DMS114 treated with DMSO at 0.1 percent for 48 hours (cell line): ENCODE measurements around the gene DUSP8.
"Not testable (repeated sequence)": the region's sequence is repeated elsewhere in the genome, so short reads cannot be mapped to it uniquely, and the experiment has no call there.

ENCODE experiments used
- DNase-seq: peaks from one replicate; lab custom pipeline; 2025; ENCODE audit not compliant: unreplicated experiment; lab: John Stamatoyannopoulos, UW

Gene DUSP8

DNA sequence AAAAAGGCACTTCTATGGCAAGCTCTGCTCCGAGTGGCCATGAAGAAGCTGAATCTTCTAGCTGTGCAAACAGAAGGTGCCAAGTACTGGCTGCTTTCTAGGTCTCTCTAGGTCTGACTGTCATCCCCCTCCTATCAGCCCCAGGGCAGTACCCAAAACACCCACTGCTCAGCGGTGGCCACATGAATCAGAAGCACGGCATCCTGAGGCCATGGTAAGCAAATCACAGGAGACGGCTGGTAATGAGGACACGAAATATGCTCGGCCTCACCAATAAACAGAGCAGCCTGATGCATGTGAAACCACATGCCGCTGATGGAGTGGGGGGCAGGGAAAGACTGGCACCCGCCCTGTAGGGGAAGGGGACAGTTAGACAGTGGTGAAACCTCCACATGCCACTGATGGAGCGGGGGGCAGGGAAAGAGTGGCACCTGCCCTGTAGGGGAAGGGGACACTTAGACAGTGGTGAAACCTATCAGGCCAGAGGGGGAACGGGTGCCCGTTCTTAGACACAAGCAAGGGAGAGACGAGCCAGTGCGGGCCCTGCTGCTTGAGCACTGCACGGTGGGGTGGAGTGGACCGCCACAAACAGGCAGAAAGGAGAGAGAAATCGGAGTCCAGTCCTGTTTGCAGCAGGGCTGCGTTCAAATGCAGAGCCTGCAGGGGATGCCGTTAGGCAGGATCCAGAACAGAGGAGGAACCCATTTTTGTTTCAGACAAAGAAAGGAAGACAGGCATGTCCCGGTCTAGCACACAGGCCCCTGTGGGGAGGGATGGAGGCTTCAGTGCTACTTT lies 55.6 kb downstream of the DUSP8 start:
- DNase-seq = no peak

DNA sequence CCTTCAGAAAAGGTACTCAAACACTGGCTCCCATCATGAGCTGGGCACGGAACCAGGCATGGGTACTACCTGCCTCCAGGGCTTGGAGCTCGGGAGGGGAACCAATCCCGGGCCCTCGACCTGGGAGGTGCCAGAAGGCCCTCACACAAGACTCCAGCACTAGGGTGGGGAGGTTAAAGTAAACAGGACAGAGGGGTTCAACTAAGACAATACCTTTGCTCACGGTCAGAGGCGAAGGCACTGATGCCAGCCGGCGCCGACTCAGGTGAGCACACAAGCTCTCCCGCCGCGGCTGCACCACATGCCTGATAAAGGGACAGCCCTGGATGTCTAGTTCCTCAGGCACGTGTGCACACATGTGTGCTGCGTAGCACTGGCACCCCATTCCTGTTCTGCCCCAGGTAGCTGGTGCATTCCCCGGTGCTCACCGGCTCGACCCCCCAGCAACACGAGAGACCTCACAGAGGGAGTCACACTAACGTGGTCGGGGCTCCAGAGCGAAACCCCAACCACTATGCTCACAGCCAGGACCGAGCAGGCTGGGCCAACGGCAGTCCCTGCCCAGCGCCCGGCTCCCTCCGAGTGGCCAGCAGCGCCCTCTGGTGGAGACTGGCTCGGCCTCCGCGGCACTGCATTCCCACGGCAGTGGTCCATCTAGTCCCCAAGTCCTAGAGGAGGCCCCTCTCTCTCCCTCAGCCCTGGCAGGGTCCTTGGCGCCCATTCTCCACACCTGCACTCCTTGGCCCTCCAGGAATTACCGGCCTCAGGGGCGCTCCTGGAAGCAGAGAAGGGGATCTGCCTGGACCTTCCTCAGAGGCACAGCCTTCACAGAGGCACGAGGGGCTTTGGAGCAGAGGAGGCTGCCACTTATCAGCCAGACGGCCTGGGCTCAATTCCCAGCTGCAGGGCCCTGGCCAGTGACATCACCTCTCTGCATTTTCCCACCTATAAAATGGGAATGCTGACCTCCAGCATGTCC lies 56.7 kb downstream of the DUSP8 start:
- peak; percentile 2 for DNase-seq

DNA sequence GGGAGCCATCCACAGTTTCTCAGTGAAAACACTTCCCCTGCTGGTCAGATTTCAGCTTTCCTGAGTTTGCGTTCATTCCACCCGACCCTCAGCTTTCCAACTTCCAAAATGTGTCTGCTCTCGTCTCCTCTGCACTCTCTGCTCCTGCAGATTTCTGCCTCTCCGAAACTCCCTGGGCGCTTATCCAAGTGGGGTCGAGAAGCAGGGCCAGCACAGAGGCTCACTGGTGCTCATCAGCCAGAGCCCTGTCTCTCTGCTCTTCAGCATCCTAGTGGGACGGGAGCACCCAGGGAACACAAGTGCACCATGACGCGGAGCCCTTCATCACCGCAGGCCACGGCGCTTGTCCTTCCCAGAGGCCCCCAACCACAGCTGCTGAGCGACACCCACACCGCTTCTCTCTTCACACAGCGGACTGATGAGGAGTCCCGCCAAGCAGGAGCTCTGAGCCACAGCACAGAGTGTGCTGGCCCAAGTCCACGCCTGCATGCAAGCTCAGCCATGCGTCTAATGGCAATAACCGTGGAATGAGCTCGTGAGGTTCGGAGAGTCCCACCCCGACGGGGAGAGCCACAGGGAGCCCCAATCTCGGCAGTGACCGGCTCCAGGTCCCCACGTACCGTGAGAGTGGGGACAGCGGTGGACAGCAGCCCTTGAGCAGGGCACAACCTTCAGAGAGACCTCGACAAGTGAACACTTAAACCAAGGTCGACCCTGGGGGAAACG lies 57.6 kb downstream of the DUSP8 start:
- no peak for DNase-seq

DNA sequence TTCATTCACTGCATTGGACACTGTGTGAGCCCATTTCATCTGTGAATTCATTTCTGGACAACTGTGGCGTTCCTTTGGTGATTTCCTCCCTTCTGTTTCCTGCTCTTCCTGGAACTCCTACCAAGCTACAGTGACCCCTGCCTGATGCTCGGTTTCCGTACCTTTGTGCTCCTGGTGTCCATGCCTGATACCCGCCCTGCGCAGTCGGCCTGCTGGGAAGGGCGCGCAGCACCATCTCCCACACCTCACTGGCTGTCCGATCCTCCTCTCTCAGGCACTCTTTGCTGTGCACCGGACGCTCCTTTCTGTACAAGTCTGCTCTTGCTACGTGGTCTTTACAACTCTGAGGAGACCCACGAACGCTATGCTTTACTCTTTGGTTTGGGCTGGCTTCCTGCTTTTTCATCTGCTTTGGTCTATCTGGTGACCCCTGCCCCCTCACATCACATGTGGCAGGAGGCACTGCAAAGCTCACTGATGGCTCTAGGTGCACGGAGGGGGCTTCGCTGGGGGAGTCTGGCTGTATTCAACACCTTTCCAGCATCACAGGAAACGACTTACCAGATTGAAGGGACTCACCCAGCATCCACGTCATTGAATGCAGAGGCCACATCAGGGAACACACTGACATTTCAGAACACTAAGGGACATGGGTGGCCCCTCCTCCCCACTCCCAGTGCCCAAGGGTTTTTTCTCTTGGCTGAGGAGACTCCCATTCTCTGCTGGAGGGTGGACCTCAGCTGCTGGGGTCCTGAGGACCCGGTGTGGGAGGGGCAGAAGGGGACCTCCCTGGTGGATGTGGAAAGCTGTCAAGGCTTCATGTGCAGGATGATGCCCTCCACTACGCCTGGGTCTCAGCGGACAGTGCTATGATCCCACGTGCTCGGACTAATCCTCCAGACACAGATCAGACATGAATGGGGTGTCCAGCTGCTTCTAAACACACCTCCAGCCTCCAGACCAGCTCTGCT lies 58.5 kb downstream of the DUSP8 start:
- DNase-seq = no peak

DNA sequence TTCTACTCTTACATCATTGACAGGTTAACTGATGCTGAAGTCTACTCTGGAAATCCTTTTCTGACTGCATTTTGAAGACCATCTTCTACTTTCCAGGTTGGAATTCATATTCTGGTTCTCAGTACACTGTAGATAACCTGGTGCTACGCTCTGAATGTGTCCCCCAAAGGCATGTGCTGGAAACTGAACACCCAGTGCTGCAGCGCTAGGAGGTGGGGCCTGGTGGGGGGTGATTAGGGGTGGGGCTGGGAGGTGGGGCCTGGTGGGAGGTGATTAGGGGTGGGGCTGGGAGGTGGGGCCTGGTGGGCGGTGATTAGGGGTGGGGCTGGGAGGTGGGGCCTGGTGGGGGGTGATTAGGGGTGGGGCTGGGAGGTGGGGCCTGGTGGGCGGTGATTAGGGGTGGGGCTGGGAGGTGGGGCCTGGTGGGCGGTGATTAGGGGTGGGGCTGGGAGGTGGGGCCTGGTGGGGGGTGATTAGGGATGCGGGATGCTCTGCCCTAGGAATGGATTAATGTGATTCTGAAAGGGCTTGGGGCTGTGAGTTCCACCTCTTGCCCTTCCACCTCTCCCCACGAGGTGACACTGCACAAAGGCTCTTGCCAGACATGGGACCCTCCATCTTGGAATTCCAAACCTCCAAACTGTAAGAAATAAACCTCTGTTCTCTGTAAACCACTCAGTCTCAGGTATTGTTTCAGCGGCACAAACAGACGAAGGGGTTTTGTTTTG lies 59.4 kb downstream of the DUSP8 start:
- DNase-seq = not testable (repeated sequence)

DNA sequence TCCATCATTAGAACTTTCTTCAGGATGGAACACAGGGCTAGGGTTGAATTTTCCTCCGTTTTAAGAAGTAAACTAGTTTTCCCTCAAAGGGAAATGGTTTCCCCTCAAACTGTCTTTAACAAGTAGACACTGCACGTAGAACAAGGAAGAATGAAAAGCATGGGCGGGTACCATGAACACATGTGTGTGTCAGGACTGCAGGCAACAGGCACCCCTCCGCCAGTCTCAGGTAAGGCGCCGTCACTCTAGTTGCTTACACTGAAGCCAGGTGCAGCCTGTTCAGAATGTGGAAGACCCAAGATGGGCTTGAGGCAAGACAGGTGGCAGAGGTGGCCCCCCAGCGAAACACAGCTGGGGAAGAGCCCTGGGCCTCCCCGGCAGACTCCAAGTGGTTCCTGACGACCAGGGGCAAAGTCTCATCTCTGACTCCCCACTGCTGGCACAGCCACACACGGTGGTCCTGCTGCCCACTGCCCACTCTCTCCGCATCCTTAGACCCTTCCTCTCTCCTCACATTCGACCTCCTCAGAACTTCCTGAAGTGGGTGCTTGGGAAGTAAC lies 60.1 kb downstream of the DUSP8 start:
- DNase-seq = no peak

DNA sequence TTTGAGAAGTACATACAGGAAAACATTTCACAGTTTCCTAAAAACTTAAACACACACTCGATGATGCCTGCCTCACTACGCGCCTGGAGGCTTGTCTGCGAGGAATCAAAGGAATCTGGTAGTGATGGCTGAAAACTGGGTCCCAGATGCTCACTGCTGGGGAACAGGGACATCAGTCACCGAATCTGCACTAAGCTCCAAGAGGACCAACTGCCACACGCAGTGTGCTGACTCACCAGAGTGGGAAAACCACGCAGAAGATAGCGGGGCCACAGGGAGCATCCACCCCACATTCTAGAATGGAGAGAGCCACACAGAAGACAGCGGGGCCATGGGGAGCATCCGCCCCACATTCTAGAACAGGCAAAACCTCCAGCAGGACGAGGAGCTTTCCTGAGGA lies 61.1 kb downstream of the DUSP8 start:
- DNase-seq = no peak

DNA sequence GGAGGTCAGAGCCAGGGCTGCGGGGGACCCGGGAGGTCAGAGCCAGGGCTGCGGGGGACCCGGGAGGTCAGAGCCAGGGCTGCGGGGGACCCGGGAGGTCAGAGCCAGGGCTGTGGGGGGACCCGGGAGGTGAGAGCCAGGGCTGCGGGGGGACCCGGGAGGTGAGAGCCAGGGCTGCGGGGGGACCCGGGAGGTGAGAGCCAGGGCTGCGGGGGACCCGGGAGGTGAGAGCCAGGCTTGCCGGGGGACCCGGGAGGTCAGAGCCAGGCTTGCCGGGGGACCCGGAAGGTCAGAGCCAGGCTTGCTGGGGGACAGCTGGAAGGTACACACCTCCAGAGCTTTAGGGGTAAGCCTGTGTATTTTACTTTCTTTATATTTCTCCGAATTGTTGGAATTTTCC lies 61.7 kb downstream of the DUSP8 start:
- DNase-seq = not testable (repeated sequence)

DNA sequence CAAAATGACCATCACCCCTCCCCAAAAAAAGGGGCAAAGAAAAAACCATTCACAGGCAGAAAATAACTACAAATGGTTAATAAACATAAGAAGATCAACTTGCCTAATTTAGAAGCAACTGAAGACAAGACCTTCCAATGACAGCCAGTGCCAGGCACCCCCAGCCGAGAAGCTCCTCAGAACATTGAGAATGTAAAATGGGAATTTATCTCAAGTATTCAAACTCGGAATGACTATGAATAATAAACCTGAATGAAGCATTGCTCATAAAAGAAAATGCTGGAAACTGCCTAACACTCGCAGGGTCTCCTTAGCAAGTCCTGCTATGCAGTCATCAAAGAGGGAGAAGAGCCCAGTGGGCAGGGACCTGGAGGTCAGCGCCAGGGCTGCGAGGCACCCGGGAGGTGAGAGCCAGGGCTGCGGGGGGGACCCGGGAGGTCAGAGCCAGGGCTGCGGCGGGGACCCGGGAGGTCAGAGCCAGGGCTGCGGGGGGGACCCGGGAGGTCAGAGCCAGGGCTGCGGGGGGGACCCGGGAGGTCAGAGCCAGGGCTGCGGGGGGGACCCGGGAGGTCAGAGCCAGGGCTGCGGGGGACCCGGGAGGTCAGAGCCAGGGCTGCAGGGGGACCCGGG lies 62.3 kb downstream of the DUSP8 start:
- no peak for DNase-seq

DNA sequence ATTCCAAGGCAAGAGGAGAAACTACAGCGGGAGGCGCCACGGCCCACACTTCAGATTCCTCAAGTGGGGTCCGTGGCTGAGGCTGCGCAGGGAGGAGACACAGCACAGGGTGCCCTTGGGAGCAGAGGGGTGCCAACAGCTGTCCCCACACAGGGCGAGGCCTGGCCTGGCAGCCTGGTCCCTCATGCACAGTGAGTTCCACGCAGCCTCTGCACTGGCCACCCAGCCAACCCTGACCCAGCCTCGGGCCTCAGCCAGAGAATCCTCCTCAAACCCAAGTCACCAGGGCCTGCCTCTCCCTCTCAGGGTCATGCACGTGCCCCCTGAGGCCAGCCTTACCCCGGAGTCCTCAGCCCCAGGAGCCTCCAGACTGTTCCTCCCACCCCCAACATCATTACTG lies 63.1 kb downstream of the DUSP8 start:
- no peak for DNase-seq

DNA sequence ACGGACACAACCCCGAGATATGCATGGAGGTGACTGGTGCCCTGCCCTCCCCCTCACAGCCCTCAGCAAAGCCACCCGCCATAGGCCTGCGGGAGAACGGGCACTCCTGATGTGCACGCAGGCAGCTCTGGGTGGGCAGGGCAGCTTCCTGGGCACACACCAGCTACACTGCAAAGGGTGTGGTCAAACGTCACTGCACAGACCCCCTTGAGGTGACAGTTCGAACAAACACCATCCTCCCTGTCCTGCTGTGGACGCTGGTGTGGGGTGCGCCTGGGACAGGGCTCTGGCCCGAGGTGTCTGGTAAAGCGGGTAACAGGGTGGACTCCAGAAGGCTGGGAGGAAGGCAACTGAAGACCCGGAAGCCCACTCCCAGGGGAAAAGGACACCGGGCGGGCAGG lies 63.6 kb downstream of the DUSP8 start:
- no peak for DNase-seq

DNA sequence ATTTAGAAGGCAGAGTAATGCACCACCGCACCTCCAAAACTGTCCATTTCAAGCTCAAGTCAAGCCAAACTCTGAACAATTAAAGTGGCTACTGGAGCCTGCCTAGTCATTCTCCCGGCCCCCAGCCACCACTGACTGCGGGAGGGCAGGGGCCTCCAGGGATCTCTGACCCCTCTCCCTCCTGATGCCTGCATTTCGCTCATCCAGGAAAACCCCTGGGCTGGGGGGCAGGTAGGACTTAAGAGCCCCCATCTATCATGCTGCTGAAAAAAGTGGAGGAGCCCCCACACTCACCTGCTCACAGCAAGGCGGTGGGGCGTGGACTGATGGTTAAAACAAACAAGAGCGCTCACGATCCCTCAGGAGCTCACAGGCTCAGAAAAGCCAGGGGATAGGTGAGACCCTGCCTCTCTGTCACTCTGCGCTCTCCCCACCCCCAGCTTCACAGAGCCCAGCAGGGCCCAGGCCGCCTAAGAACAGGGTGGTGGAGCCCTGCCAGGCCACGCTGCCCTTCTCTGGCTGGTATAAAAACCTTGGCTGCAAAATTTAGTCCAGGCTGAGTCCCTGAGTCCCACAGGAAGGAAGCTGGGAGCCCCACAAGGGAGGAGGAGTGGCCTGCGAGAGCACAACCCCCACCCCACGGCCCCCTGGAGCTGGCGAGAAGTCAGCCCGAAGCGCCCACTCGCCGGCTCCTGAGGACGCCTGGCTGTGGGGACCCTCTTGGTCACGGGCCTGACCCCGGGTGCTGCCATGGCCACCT lies 64.5 kb downstream of the DUSP8 start:
- DNase-seq = no peak

DNA sequence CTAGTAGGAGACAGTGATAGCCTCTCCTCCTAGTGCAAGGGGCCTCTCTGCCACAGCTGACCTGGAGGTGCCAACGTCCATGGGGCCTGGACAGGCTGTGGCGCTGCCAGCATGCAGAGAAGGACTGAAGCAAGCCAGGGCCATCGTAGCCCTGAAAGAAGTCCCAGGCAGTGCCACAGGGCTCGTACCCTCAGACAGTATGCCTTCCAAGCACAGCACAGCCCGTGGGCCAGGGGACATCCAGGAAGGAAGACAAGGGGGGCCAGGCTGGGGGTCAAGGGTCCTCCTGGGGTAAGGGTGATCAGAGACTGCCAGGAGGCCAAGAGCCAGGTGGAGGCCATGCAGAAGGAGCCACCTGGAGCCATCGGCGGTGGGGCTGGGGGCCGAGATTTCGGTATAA lies 65.1 kb downstream of the DUSP8 start:
- DNase-seq = no peak

DNA sequence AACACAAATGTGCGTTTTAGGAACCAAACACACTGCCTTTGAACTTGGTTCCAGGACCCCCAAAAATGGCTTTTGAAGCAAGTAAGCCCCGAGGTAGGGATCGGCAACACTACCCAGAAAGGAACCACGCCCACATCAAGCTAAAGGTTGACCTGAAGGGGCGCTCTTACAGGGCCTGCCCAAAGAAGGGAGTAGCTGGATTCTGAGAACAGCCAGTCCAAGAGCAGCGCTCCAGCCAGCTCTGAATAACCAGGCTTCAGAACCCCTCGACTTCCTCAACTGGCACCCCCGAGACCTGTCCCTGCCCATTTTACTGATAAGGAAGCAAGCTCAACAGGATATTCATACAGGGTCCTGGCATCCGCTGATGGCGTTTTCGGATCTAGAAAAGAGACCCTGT lies 66.6 kb downstream of the DUSP8 start:
- DNase-seq = no peak

DNA sequence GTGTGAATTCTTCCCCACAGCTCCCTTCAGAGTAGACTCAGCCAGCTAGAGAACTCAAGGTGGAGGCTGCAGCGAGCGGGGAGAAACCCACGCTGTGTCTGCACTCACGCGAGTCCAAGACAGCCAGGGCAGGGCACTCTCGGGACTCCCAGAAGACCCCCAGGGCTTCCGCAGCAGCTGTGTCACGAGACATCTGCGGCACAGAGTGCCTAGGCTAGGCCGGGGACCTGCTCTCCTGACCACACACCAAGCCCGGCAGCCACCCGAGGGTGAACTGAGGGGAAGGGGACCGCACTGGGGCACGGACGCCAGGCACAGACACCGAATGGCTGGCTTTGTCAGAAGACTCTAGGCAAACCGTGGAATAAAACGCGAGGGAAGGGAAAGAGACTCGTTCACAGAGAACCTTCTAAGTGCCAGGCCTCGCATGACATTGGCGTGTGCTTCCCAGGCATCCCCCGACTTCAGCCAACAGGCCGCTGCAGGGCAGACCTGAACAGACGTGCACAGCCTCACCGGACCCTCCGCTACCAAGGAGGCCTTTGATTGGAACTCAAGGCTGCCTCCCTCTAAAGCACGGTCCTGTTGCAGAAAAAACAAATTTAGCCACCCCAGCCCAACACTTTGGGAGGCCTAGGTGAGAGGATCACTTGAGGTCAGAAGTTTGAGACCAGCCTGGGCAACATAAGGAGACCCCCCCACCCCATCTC lies 67.3 kb downstream of the DUSP8 start:
- DNase-seq = no peak

DNA sequence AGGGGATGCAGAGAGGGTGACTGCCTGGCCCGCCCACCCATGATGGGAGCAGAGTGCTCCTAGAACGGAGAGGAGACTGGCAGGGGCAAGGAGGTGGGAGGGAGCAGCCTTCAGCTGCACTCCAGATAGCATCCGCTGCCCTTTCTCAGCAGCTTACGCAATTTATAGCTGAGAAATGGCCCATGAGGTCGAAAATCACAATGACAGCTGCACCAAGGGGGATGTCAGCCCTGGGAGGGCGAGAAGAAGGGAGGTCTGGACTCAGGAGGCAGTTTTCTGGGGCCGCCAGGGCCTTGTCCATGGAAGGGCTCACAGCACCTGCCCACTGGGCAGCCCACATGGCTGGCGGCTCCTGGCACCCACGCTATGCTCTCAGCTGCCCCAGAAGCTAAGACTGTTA lies 67.9 kb downstream of the DUSP8 start:
- DNase-seq = no peak
